Measurements from ENCODE around the gene CDCA7L. TPM values are rescaled to one million over a fixed set of nuclear protein-coding genes. Genes with fewer than 3 reads are reported as not detected.

Gene CDCA7L
- total RNA-seq, 5 donors from 2014 or later (not counting 1 experiment from before 2014, with no cell fraction given), result 11.8 to 31.1 (median 21.4) TPM

- H3K4me3 Mint-ChIP-seq, result no peak overlapping the region
- H3K27ac ChIP-seq (ENCODE audit: low read length), result no peak overlapping the region
- peaks cover 7 to 11% (median 10%) of the 10 kb centered on the region in 3 donors for H3K4me1 Mint-ChIP-seq
- ChIA-PET CTCF (interaction anchor here in 1 of 2 donors (0.6 kb wide), 1 partner anchor 401 kb away, joined by 3 read pairs; no protein-coding TSS in a partner anchor), POLR2A (no interaction called here)
- no peak overlapping the region for H3K4me3 ChIP-seq (ENCODE audit: control insufficient read depth in 1 of 2, extremely low read depth in 1 of 2, low read length in 1 of 2)
- DNase-seq (no peak), ATAC-seq (replicated peaks in 1 of 4) (no peak)
- no peaks in the 10 kb centered on the region for H3K9me3 Mint-ChIP-seq
- H3K27me3 Mint-ChIP-seq, result peaks cover 0 to 4% of the 10 kb centered on the region in 2 donors
- no peaks in the 10 kb centered on the region for H3K9me3 ChIP-seq
- H3K27ac Mint-ChIP-seq, result no peak overlapping the region
- no peaks in the 10 kb centered on the region for H3K36me3 ChIP-seq (ENCODE audit: control insufficient read depth in 2 of 2, extremely low read depth in 1 of 2, insufficient read depth in 1 of 2, low read length in 1 of 2)
- peaks cover 0 to 12% of the 10 kb centered on the region in 2 experiments for H3K4me1 ChIP-seq (ENCODE audit: control insufficient read depth in 1 of 2, extremely low read depth in 1 of 2, insufficient read depth in 2 of 2, low read length in 2 of 2)
- no peaks in the 10 kb centered on the region for H3K36me3 Mint-ChIP-seq
- peaks cover 0 to 14% of the 10 kb centered on the region in 2 experiments for H3K27me3 ChIP-seq (replicated peaks in 1 of 2; ENCODE audit: control insufficient read depth in 2 of 2, extremely low read depth in 1 of 2, insufficient read depth in 2 of 2, low read length in 1 of 2)
- WGBS (ENCODE audit: insufficient coverage), result 41% methylated on average over 3 of the region's 5 CpGs
These were observed 26.7 kb upstream of the CDCA7L start for GRCh38 chr7:21972397-21972784.

- peaks cover 0 to 4% of the 10 kb centered on the region in 2 donors for H3K27me3 Mint-ChIP-seq
- POLR2A ChIA-PET, result no interaction called here
- Histone ChIP-seq H3K27ac (ENCODE audit: low read length) (no peak overlapping the region), H3K36me3 (ENCODE audit: control insufficient read depth in 2 of 2, extremely low read depth in 1 of 2, insufficient read depth in 1 of 2, low read length in 1 of 2) (no peaks in the 10 kb centered on the region), H3K9me3 (no peaks in the 10 kb centered on the region), H3K4me1 (ENCODE audit: control insufficient read depth in 1 of 2, extremely low read depth in 1 of 2, insufficient read depth in 2 of 2, low read length in 2 of 2) (peaks cover 0 to 13% of the 10 kb centered on the region in 2 experiments), H3K4me3 (ENCODE audit: control insufficient read depth in 1 of 2, extremely low read depth in 1 of 2, low read length in 1 of 2) (no peak overlapping the region), H3K27me3 (replicated peaks in 1 of 2; ENCODE audit: control insufficient read depth in 2 of 2, extremely low read depth in 1 of 2, insufficient read depth in 2 of 2, low read length in 1 of 2) (peaks cover 0 to 14% of the 10 kb centered on the region in 2 experiments)
- no peak overlapping the region for H3K27ac Mint-ChIP-seq
- no peak overlapping the region for H3K4me3 Mint-ChIP-seq
- WGBS (ENCODE audit: insufficient coverage), result 93% methylated on average over 3 of the region's 6 CpGs
- DNase-seq (no peak), ATAC-seq (replicated peaks in 1 of 4) (no peak)
- H3K9me3 Mint-ChIP-seq, result no peaks in the 10 kb centered on the region
- CTCF ChIA-PET, result interaction anchor here in 1 of 2 donors (0.6 kb wide), 1 partner anchor 401 kb away, joined by 3 read pairs; no protein-coding TSS in a partner anchor
- H3K4me1 Mint-ChIP-seq, result peaks cover 8 to 13% (median 13%) of the 10 kb centered on the region in 3 donors
- no peaks in the 10 kb centered on the region for H3K36me3 Mint-ChIP-seq
These were observed 26.2 kb upstream of the CDCA7L start for GRCh38 chr7:21971780-21972396.

- H3K4me1 Mint-ChIP-seq, result peaks cover 8 to 22% (median 13%) of the 10 kb centered on the region in 3 donors
- no peaks in the 10 kb centered on the region for H3K36me3 ChIP-seq (ENCODE audit: control insufficient read depth in 2 of 2, extremely low read depth in 1 of 2, insufficient read depth in 1 of 2, low read length in 1 of 2)
- ChIA-PET POLR2A (no interaction called here), CTCF (interaction anchor here in 1 of 2 donors (0.5 kb wide), 1 partner anchor 416 kb away, joined by 8 read pairs; no protein-coding TSS in a partner anchor)
- H3K9me3 Mint-ChIP-seq, result no peaks in the 10 kb centered on the region
- H3K4me1 ChIP-seq (ENCODE audit: control insufficient read depth in 1 of 2, extremely low read depth in 1 of 2, insufficient read depth in 2 of 2, low read length in 2 of 2), result peaks cover 0 to 13% of the 10 kb centered on the region in 2 experiments
- no peaks in the 10 kb centered on the region for H3K36me3 Mint-ChIP-seq
- H3K4me3 Mint-ChIP-seq, result no peak overlapping the region
- no peak overlapping the region for H3K27ac ChIP-seq (ENCODE audit: low read length)
- ATAC-seq (replicated peaks in 1 of 4), result no peak
- H3K9me3 ChIP-seq, result no peaks in the 10 kb centered on the region
- peaks cover 0 to 14% of the 10 kb centered on the region in 2 experiments for H3K27me3 ChIP-seq (replicated peaks in 1 of 2; ENCODE audit: control insufficient read depth in 2 of 2, extremely low read depth in 1 of 2, insufficient read depth in 2 of 2, low read length in 1 of 2)
- H3K4me3 ChIP-seq (ENCODE audit: control insufficient read depth in 1 of 2, extremely low read depth in 1 of 2, low read length in 1 of 2), result no peak overlapping the region
- no peak for DNase-seq
- H3K27me3 Mint-ChIP-seq, result peaks cover 0 to 4% of the 10 kb centered on the region in 2 donors
- no peak overlapping the region for H3K27ac Mint-ChIP-seq
These were observed 24.1 kb upstream of the CDCA7L start for GRCh38 chr7:21969822-21970221.

- peaks cover 4 to 6% of the 10 kb centered on the region in 2 donors for H3K27me3 Mint-ChIP-seq
- peaks cover 8 to 22% (median 13%) of the 10 kb centered on the region in 3 donors for H3K4me1 Mint-ChIP-seq
- H3K27me3 ChIP-seq (replicated peaks in 1 of 2; ENCODE audit: control insufficient read depth in 2 of 2, extremely low read depth in 1 of 2, insufficient read depth in 2 of 2, low read length in 1 of 2), result peaks cover 0 to 16% of the 10 kb centered on the region in 2 experiments
- H3K4me3 Mint-ChIP-seq, result peak overlapping the region in 2 of 3 donors; percentile 0 to 50
- H3K27ac Mint-ChIP-seq, result peak overlapping the region in 1 of 2 donors; percentile 60
- H3K4me3 ChIP-seq (ENCODE audit: control insufficient read depth in 1 of 2, extremely low read depth in 1 of 2, low read length in 1 of 2), result no peak overlapping the region
- no peaks in the 10 kb centered on the region for H3K36me3 ChIP-seq (ENCODE audit: control insufficient read depth in 2 of 2, extremely low read depth in 1 of 2, insufficient read depth in 1 of 2, low read length in 1 of 2)
- DNase-seq (peak in 32 of 35 experiments; percentile 5 to 56 (median 23)), ATAC-seq (replicated peaks in 1 of 4) (peak in 3 of 4 experiments; percentile 71 to 84 (median 75))
- 0% methylated on average over 1 of the region's 8 CpGs for WGBS (ENCODE audit: insufficient coverage)
- peaks cover 0 to 13% of the 10 kb centered on the region in 2 experiments for H3K4me1 ChIP-seq (ENCODE audit: control insufficient read depth in 1 of 2, extremely low read depth in 1 of 2, insufficient read depth in 2 of 2, low read length in 2 of 2)
- POLR2A ChIA-PET, result interaction anchor here (0.6 to 0.7 kb wide), 2 partner anchors 11 to 767 kb away, joined by 3 to 5 read pairs; no protein-coding TSS in a partner anchor
- CTCF ChIA-PET, result interaction anchor here in 1 of 2 donors (0.6 kb wide), 1 partner anchor 695 kb away, joined by 4 read pairs; no protein-coding TSS in a partner anchor
- no peaks in the 10 kb centered on the region for H3K9me3 Mint-ChIP-seq
- no peaks in the 10 kb centered on the region for H3K36me3 Mint-ChIP-seq
- no peaks in the 10 kb centered on the region for H3K9me3 ChIP-seq
- no peak overlapping the region for H3K27ac ChIP-seq (ENCODE audit: low read length)
These were observed 21.9 kb upstream of the CDCA7L start for GRCh38 chr7:21967598-21968003.

GRCh38 chr7:21966271-21966670 lies 20.6 kb upstream of the CDCA7L start:
- Histone ChIP-seq H3K27ac (ENCODE audit: low read length) (no peak overlapping the region), H3K4me1 (ENCODE audit: control insufficient read depth in 1 of 2, extremely low read depth in 1 of 2, insufficient read depth in 2 of 2, low read length in 2 of 2) (peaks cover 0 to 13% of the 10 kb centered on the region in 2 experiments), H3K9me3 (no peaks in the 10 kb centered on the region), H3K27me3 (replicated peaks in 1 of 2; ENCODE audit: control insufficient read depth in 2 of 2, extremely low read depth in 1 of 2, insufficient read depth in 2 of 2, low read length in 1 of 2) (peaks cover 0 to 5% of the 10 kb centered on the region in 2 experiments), H3K4me3 (ENCODE audit: control insufficient read depth in 1 of 2, extremely low read depth in 1 of 2, low read length in 1 of 2) (no peak overlapping the region), H3K36me3 (ENCODE audit: control insufficient read depth in 2 of 2, extremely low read depth in 1 of 2, insufficient read depth in 1 of 2, low read length in 1 of 2) (no peaks in the 10 kb centered on the region)
- Mint-ChIP-seq H3K27me3 (peaks cover 3 to 7% of the 10 kb centered on the region in 2 donors), H3K36me3 (no peaks in the 10 kb centered on the region), H3K9me3 (no peaks in the 10 kb centered on the region), H3K4me1 (peaks cover 8 to 22% (median 13%) of the 10 kb centered on the region in 3 donors), H3K4me3 (no peak overlapping the region), H3K27ac (no peak overlapping the region)
- ChIA-PET CTCF (interaction anchor here in 1 of 2 donors (0.7 kb wide), 1 partner anchor 12 kb away, joined by 3 read pairs; no protein-coding TSS in a partner anchor), POLR2A (no interaction called here)
- no peak for ATAC-seq (replicated peaks in 1 of 4)
- no CpG with 5 or more reads among the region's 1 CpG for WGBS (ENCODE audit: insufficient coverage)
- no peak for DNase-seq

- H3K4me3 Mint-ChIP-seq, result no peak overlapping the region
- H3K9me3 Mint-ChIP-seq, result no peaks in the 10 kb centered on the region
- H3K36me3 Mint-ChIP-seq, result no peaks in the 10 kb centered on the region
- Histone ChIP-seq H3K4me1 (ENCODE audit: control insufficient read depth in 1 of 2, extremely low read depth in 1 of 2, insufficient read depth in 2 of 2, low read length in 2 of 2) (peaks cover 0 to 13% of the 10 kb centered on the region in 2 experiments), H3K27me3 (replicated peaks in 1 of 2; ENCODE audit: control insufficient read depth in 2 of 2, extremely low read depth in 1 of 2, insufficient read depth in 2 of 2, low read length in 1 of 2) (peaks cover 0 to 5% of the 10 kb centered on the region in 2 experiments), H3K4me3 (ENCODE audit: control insufficient read depth in 1 of 2, extremely low read depth in 1 of 2, low read length in 1 of 2) (no peak overlapping the region), H3K9me3 (no peaks in the 10 kb centered on the region), H3K27ac (ENCODE audit: low read length) (no peak overlapping the region), H3K36me3 (ENCODE audit: control insufficient read depth in 2 of 2, extremely low read depth in 1 of 2, insufficient read depth in 1 of 2, low read length in 1 of 2) (no peaks in the 10 kb centered on the region)
- ATAC-seq (replicated peaks in 1 of 4) (no peak), DNase-seq (no peak)
- H3K4me1 Mint-ChIP-seq, result peaks cover 8 to 22% (median 13%) of the 10 kb centered on the region in 3 donors
- no peak overlapping the region for H3K27ac Mint-ChIP-seq
- ChIA-PET POLR2A (no interaction called here), CTCF (interaction anchor here in 1 of 2 donors (0.6 kb wide), 1 partner anchor 762 kb away, joined by 3 read pairs; the partner anchor contains the start of gene IL6)
- H3K27me3 Mint-ChIP-seq, result peaks cover 2 to 7% of the 10 kb centered on the region in 2 donors
- WGBS (ENCODE audit: insufficient coverage), result no CpG with 5 or more reads among the region's 1 CpG
These were observed 19.6 kb upstream of the CDCA7L start for GRCh38 chr7:21965291-21965690.

Measured in T-cell (primary cell).